Left lung (tissue), 10 donors: ENCODE measurements around the gene CHIC2. TPM values are rescaled to one million over a fixed set of nuclear protein-coding genes. Genes with fewer than 3 reads are reported as not detected.
A peak's percentile ranks its signal among the peaks of the same experiment; 100 is the strongest.

ENCODE experiments used
- ATAC-seq: fragments of 200-7000 bp; cut with Tn5 transposase; one replicate; pipeline ENCODE4 v1.9.1; 2020; ENCODE audit warnings: moderate library complexity
- DNase-seq, 4 donors: peaks; one replicate each; pipeline ENCODE4 v3.0.0-alpha.2; 2013 to 2020
- H3K27ac ChIP-seq, 2 donors: fragments of 200-600 bp; sonication (generic) in 1 of 2; one replicate each; pipeline versions ENCODE4 v1.5.0 to v1.8.0; 2020 to 2021
- H3K27me3 ChIP-seq, 2 donors: fragments of 200-600 bp; sonication (generic) in 1 of 2; one replicate each; pipeline versions ENCODE4 v1.5.0 to v1.8.0; 2020 to 2021
- H3K36me3 ChIP-seq, 2 donors: fragments of 200-600 bp; sonication (generic) in 1 of 2; one replicate each; pipeline versions ENCODE4 v1.5.0 to v1.8.0; 2020 to 2021
- H3K4me1 ChIP-seq, 2 donors: fragments of 200-600 bp; one replicate each; pipeline ENCODE4 v1.8.0; 2021
- H3K4me3 ChIP-seq, 2 donors: fragments of 200-600 bp; sonication (generic) in 1 of 2; one replicate each; pipeline versions ENCODE4 v1.5.0 to v1.8.0; 2020 to 2021; ENCODE audit warnings: mild to moderate bottlenecking in 1 of 2
- H3K9me3 ChIP-seq, 2 donors: fragments of 200-600 bp; sonication (generic) in 1 of 2; one replicate each; pipeline versions ENCODE4 v1.5.0 to v1.8.0; 2020 to 2021
- CTCF ChIP-seq, 2 donors: fragments of 200-600 bp; sonication (generic) in 1 of 2; IDR thresholded peaks; one replicate each; pipeline versions ENCODE4 v1.5.0 to v1.8.0; 2021; ENCODE audit warnings: antibody characterized with exemption in 2 of 2
- intact Hi-C, 2 donors: fragments of 100-400 bp; cut with DNase I; formaldehyde crosslinking; loops; one replicate each; pipeline versions ENCODE4 v1.11.2 to v1.14.2; 2022
- polyA plus RNA-seq, 6 donors: library from polyadenylated mRNA; unstranded; fragments of 120-200 nt; gene quantifications; one replicate each; pipeline ENCODE4 v1.2.1, GENCODE V29; 2013; ENCODE audit not compliant: insufficient read length in 6 of 6
- total RNA-seq, 2 donors: library from RNA; stranded (reverse); fragmentation: NEBNext Ultra II Directional; extraction: Animal tissue kit (Norgen Biotek cat#: 25700); gene quantifications; one replicate each; pipeline ENCODE4 v1.2.1, GENCODE V29; 2021
- donor health status: DM: no; HTN: yes; CAD: no.
- donor health status: DM: no; HTN: no; CAD: no.

CHIC2 gene
- total and polyA plus RNA-seq, 8 donors: 18.5 to 34.9 (median 26.4) TPM

- Histone ChIP-seq H3K4me1 (peaks cover 0 to 5% of the 10 kb centered on the region in 2 donors), H3K36me3 (peaks cover 0 to 8% of the 10 kb centered on the region in 2 donors), H3K27ac (no peak overlapping the region), H3K27me3 (no peaks in the 10 kb centered on the region), H3K4me3 (no peak overlapping the region), H3K9me3 (no peaks in the 10 kb centered on the region)
- ATAC-seq (no peak), DNase-seq (no peak)
- intact Hi-C loops: no loop called here
- TF ChIP-seq CTCF (IDR thresholded peaks at IDR 0.05): no peak
Observed at GRCh38 chr4:54011201-54011600, 53.2 kb downstream of the CHIC2 start.

GRCh38 chr4:54006755-54007154 is 57.6 kb downstream of the CHIC2 start:
- Histone ChIP-seq H3K9me3 (no peaks in the 10 kb centered on the region), H3K4me1 (peaks cover 11 to 19% of the 10 kb centered on the region in 2 donors), H3K36me3 (no peaks in the 10 kb centered on the region), H3K27ac (no peak overlapping the region), H3K4me3 (no peak overlapping the region), H3K27me3 (no peaks in the 10 kb centered on the region)
- ATAC-seq (peak; percentile 56), DNase-seq (no peak)
- TF ChIP-seq CTCF (IDR thresholded peaks at IDR 0.05): no peak
- intact Hi-C loops: no loop called here

GRCh38 chr4:54005475-54005874 is 58.9 kb downstream of the CHIC2 start:
- H3K27ac ChIP-seq: peak overlapping the region; percentile 2 to 15
- peaks cover 0 to 3% of the 10 kb centered on the region in 2 donors for H3K36me3 ChIP-seq
- peak in 1 of 4 donors; percentile 11 for DNase-seq
- peak; percentile 69 for ATAC-seq
- H3K27me3 ChIP-seq: no peaks in the 10 kb centered on the region
- no peak overlapping the region for H3K4me3 ChIP-seq
- peaks cover 11 to 19% of the 10 kb centered on the region in 2 donors for H3K4me1 ChIP-seq
- intact Hi-C loops: no loop called here
- no peaks in the 10 kb centered on the region for H3K9me3 ChIP-seq
- no peak for TF ChIP-seq CTCF (IDR thresholded peaks at IDR 0.05)

- Histone ChIP-seq H3K9me3 (no peaks in the 10 kb centered on the region), H3K27me3 (no peaks in the 10 kb centered on the region), H3K36me3 (peaks cover 0 to 3% of the 10 kb centered on the region in 2 donors), H3K4me1 (peaks cover 11 to 19% of the 10 kb centered on the region in 2 donors), H3K27ac (no peak overlapping the region), H3K4me3 (no peak overlapping the region)
- intact Hi-C loops: no loop called here
- no peak for DNase-seq
- ATAC-seq: peak; percentile 56
- no peak for TF ChIP-seq CTCF (IDR thresholded peaks at IDR 0.05)
Observed at GRCh38 chr4:54004463-54004862, 59.9 kb downstream of the CHIC2 start.

GRCh38 chr4:54001668-54002365 is 62.6 kb downstream of the CHIC2 start:
- no peak for ATAC-seq
- TF ChIP-seq CTCF (IDR thresholded peaks at IDR 0.05): no peak
- Histone ChIP-seq H3K27me3 (no peaks in the 10 kb centered on the region), H3K36me3 (peaks cover 0 to 3% of the 10 kb centered on the region in 2 donors), H3K9me3 (no peaks in the 10 kb centered on the region), H3K4me1 (peaks cover 11 to 19% of the 10 kb centered on the region in 2 donors), H3K4me3 (no peak overlapping the region), H3K27ac (no peak overlapping the region)
- intact Hi-C loops: no loop called here
- no peak for DNase-seq
